Heart left ventricle (tissue), 13 donors: ENCODE measurements around the gene IL1B.

Experiments
- POLR2A ChIP-seq, 2 donors: fragments of 450-650 bp; IDR thresholded peaks; one replicate each; pipeline ENCODE4 v1.6.1; 2017; ENCODE audit warnings: antibody characterized with exemption in 2 of 2, mild to moderate bottlenecking in 2 of 2, moderate library complexity in 2 of 2
- TF ChIP-seq, protein P1 (sequence below), 12 donors: fragments of 200-600 bp; sonication (generic) in 4 of 12; IDR thresholded peaks; one replicate each; pipeline versions ENCODE4 v1.5.0 to v1.8.0; 2018 to 2022; ENCODE audit warnings: antibody characterized with exemption in 12 of 12, mild to moderate bottlenecking in 5 of 12
- donor health status: ischemic (EF 13 %, LVEDD 7.1; RV severe dilation, severe dysfunction).
- donor health status: DM: no; HTN: yes; CAD: no.
- donor health status: DM: no; HTN: no; CAD: no.
- donor health status: ischemic (EF 25% LVEDD 6.9; RV normal size, moderate dysfunction).
- donor health status: ischemic (EF 25% LVEDD 5.7; RV mildly dilated, moderate dysfunction).
- donor health status: ischemic (EF 35%, LVEDD 5.7; RV mildly dilated, moderate dysfunction).
- donor health status: nonischemic (EF 11% LVEDD 7.7; RV severe dilation, severe dysfunction).
- donor health status: DM: yes; HTN: yes; CAD: no.
- donor health status: PGD.
- donor health status: ischemic (EF 29% LVEDD 5.4; RV normal size, mild dysfunction).
- donor health status: nonischemic (EF 23%, LVEDD 6.1; RV moderate dilation, normal function).

DNA sequence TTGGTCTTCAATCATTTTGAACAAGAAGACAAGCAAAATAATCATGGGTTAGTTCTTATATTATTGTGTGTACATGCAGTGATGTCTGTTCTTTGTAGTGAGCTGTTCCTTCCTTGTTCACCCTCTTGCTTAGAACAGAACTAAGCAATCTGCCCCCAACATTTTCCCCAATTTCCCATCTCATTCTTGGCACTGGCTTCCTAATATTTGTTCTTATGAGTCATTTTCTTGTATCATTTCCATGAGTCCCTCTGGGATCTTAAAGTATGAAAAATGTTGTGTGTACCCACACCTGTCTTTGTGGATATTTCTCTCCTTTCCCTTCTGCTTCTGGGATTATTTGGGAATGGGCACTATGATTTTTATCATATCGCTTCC lies 3.5 kb upstream of the IL1B start:
- TF ChIP-seq, protein P1, sequence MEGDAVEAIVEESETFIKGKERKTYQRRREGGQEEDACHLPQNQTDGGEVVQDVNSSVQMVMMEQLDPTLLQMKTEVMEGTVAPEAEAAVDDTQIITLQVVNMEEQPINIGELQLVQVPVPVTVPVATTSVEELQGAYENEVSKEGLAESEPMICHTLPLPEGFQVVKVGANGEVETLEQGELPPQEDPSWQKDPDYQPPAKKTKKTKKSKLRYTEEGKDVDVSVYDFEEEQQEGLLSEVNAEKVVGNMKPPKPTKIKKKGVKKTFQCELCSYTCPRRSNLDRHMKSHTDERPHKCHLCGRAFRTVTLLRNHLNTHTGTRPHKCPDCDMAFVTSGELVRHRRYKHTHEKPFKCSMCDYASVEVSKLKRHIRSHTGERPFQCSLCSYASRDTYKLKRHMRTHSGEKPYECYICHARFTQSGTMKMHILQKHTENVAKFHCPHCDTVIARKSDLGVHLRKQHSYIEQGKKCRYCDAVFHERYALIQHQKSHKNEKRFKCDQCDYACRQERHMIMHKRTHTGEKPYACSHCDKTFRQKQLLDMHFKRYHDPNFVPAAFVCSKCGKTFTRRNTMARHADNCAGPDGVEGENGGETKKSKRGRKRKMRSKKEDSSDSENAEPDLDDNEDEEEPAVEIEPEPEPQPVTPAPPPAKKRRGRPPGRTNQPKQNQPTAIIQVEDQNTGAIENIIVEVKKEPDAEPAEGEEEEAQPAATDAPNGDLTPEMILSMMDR (IDR thresholded peaks at IDR 0.05): no peak
- TF ChIP-seq POLR2A (IDR thresholded peaks at IDR 0.05): no peak
